Calu3 (cell line): ENCODE data around the gene ASIC2. TPM values are rescaled to one million over a fixed set of nuclear protein-coding genes. Genes with fewer than 3 reads are reported as not detected.

Experiments used
- BruUV-seq: library from RNA; stranded (reverse); fragments of 400-500 nt; replicated peaks from 2 replicates; lab custom pipeline; 2021; lab: Mats Ljungman, UMichigan
- CTCF ChIA-PET: fragments of 300-600 bp; sonication (Branson Sonifier 250); formaldehyde crosslinking; loops from one replicate; lab custom pipeline; 2022; ENCODE audit warnings: antibody characterized with exemption; lab: Charles Lee
- DNase-seq: peaks from one replicate; pipeline ENCODE4 v3.0.0; 2022
- H3K27ac Mint-ChIP-seq: one replicate; pipeline ENCODE4 v1.8.0; 2022; ENCODE audit warnings: mixed read lengths; ENCODE audit not compliant: unreplicated experiment
- H3K27me3 Mint-ChIP-seq: one replicate; pipeline ENCODE4 v1.8.0; 2022; ENCODE audit warnings: mixed read lengths; ENCODE audit not compliant: unreplicated experiment
- H3K36me3 Mint-ChIP-seq: one replicate; pipeline ENCODE4 v1.8.0; 2022; ENCODE audit warnings: mild to moderate bottlenecking, moderate library complexity, mixed read lengths; ENCODE audit not compliant: insufficient read depth, unreplicated experiment
- H3K4me1 Mint-ChIP-seq: one replicate; pipeline ENCODE4 v1.8.0; 2022; ENCODE audit warnings: mild to moderate bottlenecking, low read depth, mixed read lengths; ENCODE audit not compliant: unreplicated experiment
- H3K4me3 Mint-ChIP-seq: one replicate; pipeline ENCODE4 v1.8.0; 2022; ENCODE audit warnings: mild to moderate bottlenecking, low read depth, moderate library complexity, mixed read lengths; ENCODE audit not compliant: unreplicated experiment
- H3K9me3 Mint-ChIP-seq: one replicate; pipeline ENCODE4 v1.8.0; 2022; ENCODE audit warnings: low read depth, mixed read lengths; ENCODE audit not compliant: unreplicated experiment
- CTCF ChIP-seq: fragments of 200-600 bp; IDR thresholded peaks from one replicate; pipeline ENCODE4 v1.8.0; 2022; ENCODE audit warnings: antibody characterized with exemption; ENCODE audit not compliant: unreplicated experiment
- intact Hi-C: fragments of 100-400 bp; cut with micrococcal nuclease; formaldehyde crosslinking; loops from one replicate; pipeline ENCODE4 v1.10.0; 2022; ENCODE audit not compliant: unreplicated experiment
- total RNA-seq: library from RNA; stranded (reverse); gene quantifications from 2 replicates; pipeline ENCODE4 v1.2.3, GENCODE V29; 2022

The ASIC2 gene
- total RNA-seq, 1 experiment from 2014 or later, result not detected

DNA sequence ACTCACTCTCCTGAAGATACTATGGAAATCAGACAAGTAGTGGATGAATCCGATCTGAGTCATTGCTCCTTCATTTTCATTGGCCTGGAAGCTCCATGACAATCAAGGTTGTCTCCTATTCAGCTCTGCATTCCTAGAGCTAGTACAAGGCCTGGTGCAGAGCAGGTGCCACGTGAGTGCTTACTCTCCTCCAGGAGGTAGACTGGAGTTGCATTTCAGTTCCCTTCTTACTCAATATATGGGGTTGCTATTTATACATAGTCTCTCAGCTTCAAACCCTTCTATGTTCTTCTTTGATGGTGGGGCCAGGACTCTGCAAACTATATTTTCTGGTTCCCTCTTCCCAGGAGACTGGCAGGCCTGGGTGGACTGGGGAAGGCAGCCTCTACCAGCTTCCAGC, 148.3 kb downstream of the ASIC2 start:
- no peaks in the 10 kb centered on the region for H3K4me1 Mint-ChIP-seq
- H3K4me3 Mint-ChIP-seq, result no peak overlapping the region
- no peaks in the 10 kb centered on the region for H3K36me3 Mint-ChIP-seq
- H3K27me3 Mint-ChIP-seq, result peaks cover 39% of the 10 kb centered on the region
- no peaks in the 10 kb centered on the region for H3K9me3 Mint-ChIP-seq
- intact Hi-C loops, result no loop called here
- no peak overlapping the region for H3K27ac Mint-ChIP-seq
- CTCF ChIA-PET, result no interaction called here
- TF ChIP-seq CTCF, result no peak
- BruUV-seq, result no TSS peak
- DNase-seq, result no peak

- Mint-ChIP-seq H3K4me1 (no peaks in the 10 kb centered on the region), H3K36me3 (no peaks in the 10 kb centered on the region), H3K9me3 (no peaks in the 10 kb centered on the region), H3K4me3 (no peak overlapping the region), H3K27me3 (peaks cover 59% of the 10 kb centered on the region), H3K27ac (no peak overlapping the region)
- DNase-seq, result peak; percentile 4
- intact Hi-C loops, result no loop called here
- BruUV-seq, result no TSS peak
- CTCF ChIA-PET, result no interaction called here
- no peak for TF ChIP-seq CTCF
These were observed 150.3 kb downstream of the ASIC2 start for GRCh38 chr17:33142705-33143299.

DNA sequence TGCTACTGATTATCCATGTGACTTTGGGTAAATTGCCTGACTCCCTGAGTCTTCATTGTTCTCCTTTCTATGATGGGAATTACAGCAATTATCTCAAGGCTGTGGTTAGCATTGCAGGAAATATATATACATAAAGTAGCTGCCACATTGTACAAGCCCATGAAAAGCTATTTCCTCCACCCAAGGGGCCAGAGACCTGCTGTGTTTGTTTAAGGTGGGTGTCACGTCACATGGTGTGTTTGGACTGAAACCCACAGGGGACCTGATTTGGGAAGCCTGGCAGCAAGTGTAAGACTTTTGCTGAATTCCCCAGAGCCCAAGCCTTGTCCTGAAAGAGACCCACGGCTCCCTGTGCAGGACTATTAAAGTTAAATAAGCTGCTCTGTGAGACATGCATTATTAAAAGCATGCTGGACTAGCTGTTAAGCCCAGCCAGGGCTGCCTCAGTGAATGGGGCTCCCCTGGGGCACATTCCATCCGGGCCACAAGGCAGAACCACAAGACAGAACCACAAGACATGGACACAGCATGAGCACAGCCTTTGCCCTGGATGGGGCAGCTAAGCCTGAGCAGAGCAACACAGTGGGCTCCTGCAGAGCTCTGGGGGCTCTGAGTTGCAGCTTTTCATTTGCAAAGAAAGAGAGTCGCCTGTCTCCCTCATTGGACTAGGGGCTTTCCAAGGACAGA, 152.5 kb downstream of the ASIC2 start:
- BruUV-seq, result no TSS peak
- H3K4me3 Mint-ChIP-seq, result no peak overlapping the region
- intact Hi-C loops, result no loop called here
- H3K27me3 Mint-ChIP-seq, result peaks cover 62% of the 10 kb centered on the region
- no peak overlapping the region for H3K27ac Mint-ChIP-seq
- H3K9me3 Mint-ChIP-seq, result no peaks in the 10 kb centered on the region
- no peaks in the 10 kb centered on the region for H3K36me3 Mint-ChIP-seq
- H3K4me1 Mint-ChIP-seq, result no peaks in the 10 kb centered on the region
- no peak for TF ChIP-seq CTCF
- CTCF ChIA-PET, result no interaction called here
- no peak for DNase-seq

DNA sequence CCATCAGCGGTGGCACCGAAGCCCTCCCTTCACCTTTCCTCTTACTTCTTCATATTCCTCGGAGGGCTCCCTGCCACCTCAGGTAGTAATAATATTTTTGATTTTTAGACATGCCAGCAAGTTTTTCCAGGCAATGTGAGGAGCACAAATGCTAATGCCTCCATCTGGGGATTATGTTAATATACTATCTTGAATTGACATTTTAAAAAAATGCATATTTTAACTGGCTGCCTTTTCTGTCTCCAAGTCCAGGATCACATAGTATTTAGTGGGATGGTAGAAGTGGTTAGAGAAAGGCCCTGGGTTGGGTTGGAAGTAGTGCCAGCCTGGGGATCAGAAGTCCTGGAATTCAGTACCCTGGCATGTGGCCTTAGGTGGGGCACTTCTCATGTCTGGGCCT, 154.5 kb downstream of the ASIC2 start:
- Mint-ChIP-seq H3K27ac (no peak overlapping the region), H3K4me3 (no peak overlapping the region), H3K27me3 (peaks cover 68% of the 10 kb centered on the region), H3K4me1 (no peaks in the 10 kb centered on the region), H3K36me3 (no peaks in the 10 kb centered on the region), H3K9me3 (no peaks in the 10 kb centered on the region)
- intact Hi-C loops, result no loop called here
- BruUV-seq, result no TSS peak
- TF ChIP-seq CTCF, result no peak
- CTCF ChIA-PET, result no interaction called here
- no peak for DNase-seq
